Renal cortical epithelial cell (primary cell): ENCODE results near the gene GPC3. TPM values are rescaled to one million over a fixed set of nuclear protein-coding genes. Genes with fewer than 3 reads are reported as not detected.

Experiments
- DNase-seq: peaks from one replicate; pipeline ENCODE4 v3.0.0-alpha.2; 2011; ENCODE audit warnings: low read depth
- total RNA-seq: library from RNA; depleted of rRNA; stranded (reverse); fragments of >200 nt; gene quantifications from 2 replicates; pipeline ENCODE4 v1.2.3, GENCODE V29; 2014

Gene GPC3
- total RNA-seq, 1 donor from 2014 or later: 1.8 TPM

DNA sequence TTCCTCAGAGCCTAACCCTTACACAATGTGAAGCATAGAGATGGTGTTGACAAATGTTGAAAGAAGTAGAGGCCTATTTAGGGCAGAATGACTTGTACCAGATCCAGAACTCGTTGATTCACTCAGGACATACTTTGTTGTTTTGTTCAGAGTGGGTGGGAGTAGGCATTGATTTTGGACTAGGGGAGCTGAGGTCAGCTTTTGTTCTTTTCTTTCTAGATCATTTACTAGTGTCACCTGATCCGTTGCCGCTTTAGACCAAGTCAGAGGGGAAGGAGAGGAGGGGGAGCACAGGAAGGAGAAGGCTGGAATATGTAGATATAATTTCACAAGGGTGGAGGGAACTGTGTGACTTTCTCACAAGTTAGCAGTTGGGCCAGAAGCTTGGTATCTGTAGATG is 287.7 kb downstream of the GPC3 start:
- DNase-seq: peak; percentile 78

DNA sequence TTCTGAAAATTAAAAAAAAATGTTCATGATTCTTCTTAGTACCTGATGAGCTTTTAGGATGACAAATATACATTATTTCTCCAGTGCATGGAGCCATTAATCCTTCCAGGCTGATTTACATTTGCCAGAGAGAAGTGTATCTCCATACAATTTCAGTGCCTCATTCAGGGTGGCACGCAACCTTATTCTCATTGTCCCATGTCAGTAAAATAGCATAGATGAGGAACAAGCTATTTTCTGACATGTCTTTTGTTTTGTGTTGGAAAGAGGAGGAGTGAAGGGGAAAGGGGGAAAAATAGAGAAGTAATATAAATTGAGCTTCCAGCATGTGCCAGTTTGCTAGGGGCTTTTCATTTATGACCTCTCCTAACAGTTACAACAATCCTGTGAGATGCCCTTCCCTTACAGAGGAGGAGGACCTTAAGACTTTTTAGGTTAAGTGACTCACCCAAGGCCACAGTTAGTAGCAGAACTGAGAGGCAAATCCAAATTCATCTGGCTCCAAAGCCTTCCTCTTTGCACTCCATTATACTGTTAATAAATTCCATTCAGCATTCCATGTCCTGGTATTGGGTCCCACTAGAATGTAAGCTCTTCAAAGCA is 295.3 kb downstream of the GPC3 start:
- DNase-seq: no peak

DNA sequence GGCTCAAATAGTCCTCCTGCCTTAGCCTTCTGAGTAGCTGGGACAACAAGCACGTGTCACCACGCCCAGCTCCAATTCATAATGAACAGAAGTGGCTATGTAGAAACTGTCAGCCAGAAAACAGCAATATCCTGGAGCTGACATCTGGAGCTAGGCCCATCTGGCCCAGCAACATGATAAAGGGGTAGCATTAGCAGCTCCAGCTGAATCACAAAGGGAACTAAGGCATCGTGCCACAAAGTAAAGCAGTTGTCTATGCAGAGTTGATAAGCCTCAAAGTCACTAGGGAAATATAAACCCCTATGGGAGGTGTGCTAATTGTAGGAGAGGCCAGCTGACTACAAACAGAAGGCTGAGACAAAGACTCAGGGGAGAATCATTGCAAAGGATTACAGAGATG is 299.6 kb downstream of the GPC3 start:
- no peak for DNase-seq

DNA sequence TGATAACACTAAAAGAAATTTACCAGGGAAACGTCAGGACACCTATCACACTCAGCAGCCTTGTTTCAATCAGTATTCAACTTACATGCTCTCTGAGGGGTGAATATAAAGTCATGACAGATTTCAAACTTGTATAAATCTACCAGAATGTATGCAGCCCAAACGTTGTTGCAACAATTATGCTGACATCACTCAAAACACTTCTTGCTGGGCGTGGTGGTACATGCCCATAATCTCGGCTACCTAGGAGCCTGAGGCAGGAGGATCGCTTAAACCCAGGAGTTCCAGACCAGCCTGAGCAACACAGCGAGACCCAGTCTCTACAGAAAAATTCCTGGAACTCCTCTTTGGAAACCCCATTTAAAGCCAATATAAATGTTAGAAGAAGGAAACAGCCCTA is 303.5 kb downstream of the GPC3 start:
- no peak for DNase-seq

DNA sequence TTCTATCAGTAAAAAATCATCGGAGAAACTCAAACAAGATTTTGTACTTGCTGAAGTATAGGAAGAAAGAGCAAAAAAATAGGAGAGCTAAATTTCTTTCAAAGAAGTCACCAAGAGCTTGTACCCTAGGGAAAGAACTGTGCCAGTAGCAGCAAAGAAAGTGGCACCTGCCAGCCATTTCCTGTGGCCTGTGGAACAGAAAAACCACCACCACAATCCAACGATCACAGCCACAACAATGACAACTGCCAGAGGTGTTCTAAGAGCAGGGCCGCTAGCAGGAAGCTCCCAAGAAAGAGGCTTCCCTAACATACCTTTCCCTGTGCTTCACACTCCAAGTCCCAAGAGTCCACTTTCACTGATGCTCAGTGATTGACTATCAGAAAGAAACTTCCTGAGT is 304.0 kb downstream of the GPC3 start:
- DNase-seq: no peak

DNA sequence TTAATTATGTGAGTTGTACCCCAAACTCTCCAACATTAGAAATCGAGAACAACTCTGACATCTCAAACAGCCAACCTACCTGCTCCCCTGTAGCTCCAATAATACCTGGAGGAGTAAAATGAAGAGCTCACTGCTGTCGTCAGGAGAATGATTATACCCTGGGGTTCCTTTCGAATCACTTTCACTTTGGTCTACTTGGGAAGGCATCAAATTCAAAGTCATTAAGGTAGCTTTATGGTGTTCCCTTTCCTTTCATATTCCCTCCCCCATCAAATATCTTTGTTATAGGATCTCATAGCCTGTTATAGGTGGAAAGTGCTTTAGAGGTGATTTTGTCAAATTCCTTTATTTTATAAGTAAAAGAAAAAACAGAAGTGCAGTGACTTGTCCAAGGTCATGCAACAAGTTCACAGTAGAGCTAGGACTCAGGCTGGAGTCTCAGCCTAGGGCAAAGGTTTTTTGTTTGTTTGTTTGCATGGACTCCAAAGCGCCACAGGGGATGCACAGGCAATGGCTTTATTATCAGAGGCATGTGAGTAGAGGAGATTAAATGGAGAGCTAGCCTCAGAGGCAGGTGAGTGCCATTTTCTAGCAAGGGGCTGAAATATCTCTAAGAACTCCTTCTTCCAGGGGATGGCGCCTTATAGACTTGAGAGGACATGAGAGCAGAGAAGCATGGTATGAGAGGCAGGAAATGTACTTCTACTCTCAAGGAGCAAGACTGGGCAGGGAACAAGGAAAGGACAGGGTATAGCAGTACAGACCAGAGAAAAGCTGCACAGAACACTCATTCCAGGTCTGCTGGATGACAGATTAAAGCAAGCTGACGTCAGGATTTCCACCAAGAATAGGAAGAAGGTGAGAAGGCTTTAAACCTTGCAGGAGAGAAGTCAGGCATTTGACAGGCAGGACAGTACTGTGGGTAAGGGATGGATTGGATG is 308.0 kb downstream of the GPC3 start:
- DNase-seq: no peak

DNA sequence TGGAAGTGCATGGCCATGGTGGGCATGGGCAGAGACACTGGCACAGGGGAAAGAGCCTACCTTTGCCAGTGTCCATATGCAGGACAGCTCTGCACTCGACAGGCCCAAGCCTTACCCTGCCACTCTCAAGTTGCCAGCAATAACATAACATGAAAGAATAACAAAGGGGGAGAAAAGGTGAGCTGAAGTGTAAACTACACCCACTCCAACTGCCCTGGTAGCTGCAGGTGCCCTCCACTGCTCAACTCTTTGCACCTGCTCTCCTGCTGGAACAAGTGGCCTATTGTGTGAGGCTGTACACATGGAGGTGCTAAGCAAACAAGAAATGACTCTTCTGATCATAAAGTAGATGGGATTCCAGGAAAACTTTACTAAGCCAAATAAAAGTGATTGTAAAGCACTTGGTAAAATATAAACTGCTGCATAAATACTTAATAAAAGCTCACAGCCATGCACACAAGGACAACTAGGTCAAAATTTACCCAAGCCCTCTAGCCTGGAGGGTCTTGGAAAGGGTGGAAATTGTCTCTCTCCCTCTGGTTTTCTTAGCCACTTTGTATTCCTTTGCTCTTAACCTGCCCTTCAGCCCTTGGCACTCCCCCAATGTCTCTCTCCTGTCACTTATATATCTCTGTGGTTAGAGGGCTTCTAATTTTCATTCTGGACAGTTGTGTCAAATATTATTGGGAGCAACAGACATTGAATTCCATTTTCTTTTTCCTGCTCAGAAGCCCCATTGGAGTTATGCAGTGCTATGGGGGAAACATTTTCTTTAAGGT is 308.9 kb downstream of the GPC3 start:
- DNase-seq: peak; percentile 77

DNA sequence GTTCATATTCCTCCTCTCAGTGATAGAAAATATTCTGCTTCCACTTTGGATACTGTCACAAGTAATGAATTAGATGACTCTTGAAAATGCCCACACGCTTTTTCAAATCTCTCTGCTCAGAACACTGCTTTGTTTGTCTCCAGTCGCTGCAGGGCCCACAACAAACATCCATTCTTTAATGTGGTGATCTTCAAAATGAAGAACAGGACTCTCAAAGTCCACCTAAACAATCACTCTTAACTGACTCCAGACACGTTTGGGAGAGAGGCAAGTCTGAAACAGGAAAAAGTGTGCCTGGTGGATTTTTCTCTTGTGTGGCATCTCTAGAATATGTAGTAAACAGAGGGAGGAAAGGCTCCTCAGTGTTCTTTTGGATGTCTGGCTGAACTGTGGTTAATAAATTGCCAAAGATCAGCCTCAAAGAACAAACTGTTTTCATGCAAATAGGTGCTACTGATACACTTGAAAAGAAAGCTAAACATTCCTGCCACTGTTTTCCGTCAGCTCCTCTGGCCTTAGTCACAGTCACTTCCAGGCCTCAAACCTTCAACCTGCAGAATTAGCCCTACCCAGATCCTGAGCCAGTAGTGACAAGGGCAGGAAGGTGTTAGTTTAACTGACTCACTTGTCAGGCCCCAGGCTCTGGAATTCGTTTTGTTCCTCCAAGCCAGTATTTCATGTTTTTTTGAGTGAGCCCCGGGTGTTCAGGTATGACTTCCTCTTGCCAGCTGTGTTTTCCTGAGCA is 310.5 kb downstream of the GPC3 start:
- DNase-seq: peak; percentile 96

DNA sequence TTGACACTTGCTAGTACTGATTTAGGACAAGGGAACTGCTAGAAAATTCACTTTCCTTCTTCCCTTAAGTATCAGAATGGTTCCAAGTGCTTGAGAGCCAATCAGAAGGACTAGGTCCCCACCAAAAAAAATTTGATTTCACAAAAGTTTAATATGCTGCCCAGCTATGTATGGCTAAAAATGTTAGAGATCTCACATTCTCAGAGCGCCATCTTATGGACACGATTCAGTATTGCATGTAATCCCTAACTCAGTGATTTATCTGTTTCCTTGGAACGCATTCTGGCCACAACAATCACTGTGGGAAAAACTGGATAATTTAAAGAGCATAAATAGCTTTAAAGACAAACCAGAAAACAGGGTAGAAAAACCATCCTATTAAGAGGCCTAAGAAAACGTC is 315.0 kb downstream of the GPC3 start:
- peak; percentile 48 for DNase-seq

DNA sequence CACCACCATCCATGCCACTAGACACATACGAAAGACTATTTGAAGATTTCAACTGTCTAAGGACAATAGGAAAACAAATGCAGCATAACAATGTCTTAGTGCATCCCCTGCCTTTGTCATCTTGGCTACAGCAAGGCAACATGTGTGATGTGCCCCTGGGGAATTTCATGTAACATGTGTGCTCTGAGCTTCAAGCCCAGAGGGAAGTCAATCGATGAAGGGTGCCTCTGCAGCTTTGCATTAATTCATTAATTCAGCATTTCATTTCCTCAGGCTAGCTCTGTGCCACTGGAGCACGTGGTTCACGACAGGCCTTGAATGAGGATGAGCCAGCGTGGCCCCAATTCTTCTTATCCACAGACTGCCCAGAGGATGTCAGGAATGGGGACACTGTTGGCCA is 316.2 kb downstream of the GPC3 start:
- DNase-seq: no peak

DNA sequence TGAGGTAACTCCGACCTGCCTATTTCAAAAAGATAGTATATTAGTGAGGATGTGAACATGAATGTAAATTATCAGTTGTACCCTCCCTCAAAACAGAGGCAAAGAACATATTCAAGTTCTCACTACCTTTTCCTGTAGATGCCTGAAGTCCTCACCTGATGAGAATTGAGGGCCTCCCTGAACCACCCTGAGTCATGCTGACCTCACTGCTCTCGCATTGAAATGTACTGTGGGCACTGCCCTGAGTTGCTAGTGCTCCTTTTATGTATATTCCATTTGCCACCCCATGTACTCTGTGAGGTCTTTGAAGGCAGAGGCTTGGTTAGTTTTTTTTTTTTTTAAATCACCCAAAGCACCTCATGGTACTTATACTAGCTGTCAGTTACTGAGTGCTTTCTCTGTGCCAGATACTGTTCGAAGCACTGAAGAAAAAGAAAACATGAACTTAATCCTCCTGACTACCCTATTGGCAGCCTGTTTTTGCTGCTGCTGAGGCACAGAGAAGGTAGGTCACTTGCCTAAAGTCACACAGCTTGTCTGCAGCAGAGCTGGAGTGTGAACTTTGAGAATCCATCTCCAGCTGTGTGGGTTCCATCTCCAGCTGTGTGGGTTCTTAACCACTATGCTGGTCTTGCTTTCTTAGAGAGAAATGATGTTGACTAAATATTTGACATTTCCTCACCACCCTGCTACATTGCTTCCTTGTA is 317.0 kb downstream of the GPC3 start:
- DNase-seq: peak; percentile 72

DNA sequence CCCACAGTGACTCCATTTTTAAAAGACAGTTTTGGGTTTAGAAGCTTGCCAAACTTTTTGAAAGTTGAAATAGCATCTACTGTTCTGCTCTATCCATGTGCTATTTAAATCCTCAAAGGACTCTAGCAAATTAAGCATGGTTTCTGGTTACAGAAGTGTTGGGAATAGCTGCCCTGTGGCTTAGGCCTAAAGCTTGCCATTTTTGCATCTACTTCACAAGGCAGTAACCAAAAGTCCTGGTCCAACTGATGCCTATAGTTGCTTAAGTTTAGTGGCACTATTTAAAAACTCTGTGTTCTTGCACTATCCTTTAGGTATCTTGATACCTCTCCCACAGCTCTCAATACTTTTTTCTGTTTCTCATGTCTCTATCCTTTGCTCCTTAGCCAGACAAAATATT is 319.1 kb downstream of the GPC3 start:
- DNase-seq: no peak

DNA sequence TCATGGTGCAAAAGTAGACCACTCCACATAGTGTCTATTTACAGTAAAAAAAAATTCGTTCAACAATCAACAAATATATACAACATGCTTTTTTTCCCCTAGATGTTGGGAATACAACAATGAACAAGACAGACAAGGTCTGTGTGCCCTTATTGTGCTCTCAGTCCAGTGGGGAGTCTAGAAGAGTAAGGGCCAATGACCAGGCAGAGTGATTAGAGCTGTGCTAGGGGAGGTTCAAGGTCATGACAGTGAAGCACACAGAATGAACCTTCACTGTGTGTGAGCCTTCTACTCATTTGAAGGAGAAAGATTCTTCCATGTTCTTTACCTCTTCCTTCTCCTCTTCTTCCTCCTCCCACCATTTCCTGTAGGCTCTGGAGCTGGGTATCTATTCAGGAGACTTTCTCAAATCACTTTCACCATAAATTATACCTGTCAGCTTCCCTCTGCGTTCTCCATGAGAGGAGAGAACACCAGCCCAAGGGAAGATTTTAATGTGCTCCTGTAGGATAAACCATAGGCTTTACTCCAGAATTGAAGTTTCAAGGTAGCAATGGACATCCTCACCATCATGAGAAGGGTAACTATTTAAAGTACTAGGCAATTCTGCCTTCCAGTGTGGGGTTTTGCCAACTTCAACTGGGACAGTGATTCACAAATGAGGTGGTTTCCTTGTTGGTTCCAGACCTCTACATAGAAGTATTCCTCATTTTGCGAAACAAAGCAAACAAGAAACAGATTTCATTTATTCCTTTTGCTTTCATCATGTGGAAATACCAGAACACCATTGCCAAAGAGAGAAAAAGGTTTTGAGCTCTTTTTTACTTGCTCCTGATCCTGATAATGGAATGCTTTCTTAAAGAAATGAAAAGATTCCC is 323.2 kb downstream of the GPC3 start:
- peak; percentile 60 for DNase-seq

DNA sequence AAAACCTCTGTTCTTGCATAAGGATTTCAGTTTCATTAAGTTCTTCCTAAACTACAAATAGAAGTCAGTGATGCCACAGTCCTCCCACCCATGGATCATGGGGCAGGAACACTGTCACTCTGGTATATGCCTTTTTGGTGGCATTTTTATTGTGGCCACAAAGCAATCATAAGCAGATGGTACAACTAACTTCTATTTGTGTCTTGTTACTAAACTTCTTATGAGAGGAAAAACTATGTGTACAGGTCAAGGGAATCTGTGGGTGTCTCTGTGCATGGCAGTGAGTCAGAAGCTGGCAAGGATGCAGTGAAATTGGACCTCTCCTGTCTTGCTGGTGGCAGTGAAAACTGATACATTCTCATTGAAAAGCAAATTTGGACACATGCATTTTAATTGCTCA is 325.1 kb downstream of the GPC3 start:
- DNase-seq: peak; percentile 79

DNA sequence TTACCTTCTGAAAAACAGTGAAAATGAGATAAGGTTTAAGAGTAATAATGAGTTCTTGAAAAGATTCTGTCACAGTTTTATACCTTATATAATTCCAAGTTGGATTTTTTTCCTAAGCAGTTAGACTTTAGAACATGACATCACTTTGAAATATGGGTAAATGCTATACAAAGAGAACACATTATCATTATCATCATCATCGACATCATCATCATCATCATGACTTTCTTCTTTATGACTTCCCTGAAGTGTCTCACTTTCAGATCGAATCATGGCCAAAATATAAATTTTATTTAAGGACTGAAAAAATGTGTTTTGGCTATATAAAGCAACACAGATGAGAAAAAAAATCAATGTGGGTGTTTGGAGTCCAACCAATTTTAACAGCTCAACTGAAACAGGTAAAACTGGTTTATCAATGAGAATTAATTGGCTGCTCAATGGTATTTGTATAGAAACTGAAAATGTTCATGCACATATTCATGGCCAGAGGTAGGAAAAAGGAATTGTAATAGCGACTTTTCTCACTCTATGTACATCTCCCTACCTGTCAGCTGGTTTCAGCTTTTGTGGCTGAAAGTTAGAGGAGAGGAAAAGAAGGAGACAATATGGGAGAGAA is 327.0 kb downstream of the GPC3 start:
- DNase-seq: no peak

DNA sequence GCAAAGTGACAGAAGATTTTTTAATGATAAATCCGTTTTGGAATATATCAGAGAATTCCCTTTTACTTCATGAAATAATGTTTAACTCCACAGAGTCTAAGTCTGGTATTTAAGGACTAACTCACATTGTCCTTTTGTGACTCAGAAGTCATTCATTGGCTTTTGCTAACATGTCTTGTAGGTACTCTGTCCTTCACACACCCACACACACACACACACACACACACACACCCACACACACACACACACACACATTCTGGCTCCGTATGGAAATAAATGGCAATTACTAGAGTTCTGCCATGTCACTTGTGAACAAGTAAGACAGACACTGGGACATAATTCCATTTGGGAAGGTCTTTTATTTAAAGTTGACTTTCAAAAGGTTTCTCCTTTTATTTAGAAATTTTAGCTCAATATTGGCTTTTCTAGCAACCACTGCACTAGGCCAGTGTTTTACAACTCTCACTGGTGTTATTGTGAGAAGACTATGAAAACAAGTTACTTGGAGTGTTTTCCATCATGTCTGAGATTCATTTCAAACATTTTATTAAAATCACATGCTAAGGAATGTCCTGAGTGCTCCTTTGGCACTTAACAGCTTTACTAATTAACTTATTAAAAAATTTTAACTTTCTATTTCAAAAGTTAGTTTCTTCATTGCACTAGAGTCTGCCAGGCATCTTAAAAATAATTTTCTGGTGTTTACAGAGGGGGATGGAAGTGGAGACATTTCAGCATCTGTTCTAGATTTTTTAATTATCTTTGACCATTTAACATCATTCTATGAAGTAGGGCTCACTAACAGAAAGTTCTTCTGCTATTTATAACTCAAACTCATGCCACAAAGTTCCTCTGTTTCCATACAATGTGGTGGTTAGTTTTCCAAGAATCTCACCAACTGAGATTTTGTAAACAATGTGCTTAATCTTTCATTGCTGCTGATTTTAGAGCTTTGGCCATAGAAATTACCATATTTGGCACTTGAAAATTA is 329.8 kb downstream of the GPC3 start:
- DNase-seq: peak; percentile 96

DNA sequence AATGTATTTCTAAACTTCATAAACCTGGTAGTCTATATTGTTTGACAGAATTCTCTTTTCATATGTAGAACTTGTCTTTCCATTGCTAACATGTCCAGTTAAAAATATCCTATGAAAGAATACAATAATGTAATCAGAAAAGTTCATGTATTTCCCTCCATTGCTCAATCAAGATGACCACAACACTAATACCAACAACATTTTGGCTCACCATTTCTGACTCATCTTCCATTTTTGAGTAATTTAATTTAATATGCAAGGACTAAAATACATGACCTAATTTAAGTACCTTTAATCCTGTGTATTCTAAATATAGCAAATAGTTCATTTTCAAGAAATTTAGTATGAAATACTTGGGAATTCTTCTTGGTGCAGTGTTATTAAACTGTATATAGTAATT is 330.6 kb downstream of the GPC3 start:
- peak; percentile 65 for DNase-seq

DNA sequence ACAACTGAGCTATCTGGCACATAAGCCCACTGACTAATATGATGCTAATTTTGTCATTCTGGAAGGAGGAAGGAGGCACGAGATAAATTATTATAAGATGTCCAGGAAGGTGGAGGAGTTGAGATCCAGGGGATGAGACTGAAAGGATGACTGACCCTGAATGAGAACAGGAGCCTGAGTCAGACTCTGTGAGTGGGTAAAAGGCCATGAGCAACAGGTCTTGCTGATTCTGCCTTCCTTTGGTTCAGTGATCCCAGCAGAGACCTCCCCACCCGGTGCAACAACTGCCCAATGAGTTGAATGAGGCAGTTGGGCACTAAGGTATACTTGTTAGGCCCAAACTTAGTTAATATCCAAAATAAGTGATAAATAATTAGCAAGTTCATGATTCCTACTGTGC is 332.0 kb downstream of the GPC3 start:
- peak; percentile 84 for DNase-seq

DNA sequence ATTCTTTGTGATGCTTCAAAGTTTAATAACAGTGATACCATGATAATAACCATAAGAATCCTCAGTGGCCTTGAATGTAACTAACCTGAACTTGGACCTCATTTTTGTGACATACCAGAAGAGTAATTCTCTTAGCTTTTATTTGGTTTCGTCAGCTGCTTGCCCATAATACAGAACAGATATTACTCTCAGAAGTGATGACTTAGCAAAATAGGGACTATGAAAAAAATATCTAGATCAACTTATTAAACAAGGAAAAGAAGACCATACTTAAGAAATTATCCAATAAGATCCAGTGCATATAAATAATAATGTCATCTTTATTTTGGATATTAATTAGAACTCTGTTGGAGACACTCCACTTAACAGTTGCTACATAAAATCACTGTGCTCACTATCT is 333.2 kb downstream of the GPC3 start:
- no peak for DNase-seq
